A549 (cell line): Measurements from ENCODE around the gene TREML1. TPM values are rescaled to one million over a fixed set of nuclear protein-coding genes. Genes with fewer than 3 reads are reported as not detected.

Source experiments
- ATAC-seq, 2 experiments: fragments of 200-7000 bp in 1 of 2; fragments of >200 bp in 1 of 2; cut with Nextera tagmentation in 1 of 2; cut with Tn5 transposase in 1 of 2; 3 replicates each; pipeline versions ENCODE4 v1.8.0 to v1.9.1; 2018 to 2020; ENCODE audit warnings: mild to moderate bottlenecking in 1 of 2, moderate library complexity in 1 of 2
- CTCF ChIA-PET: fragments of 300-600 bp; sonication (Branson Sonifier 250); formaldehyde crosslinking; extraction: SDS; loops from one replicate; lab custom pipeline; 2021; ENCODE audit warnings: antibody characterized with exemption, inconsistent platforms; lab: Yijun Ruan, JAX
- POLR2A ChIA-PET: fragments of 350-600 bp; formaldehyde crosslinking; extraction: SDS; loops from one replicate; lab custom pipeline; 2021; ENCODE audit warnings: antibody characterized with exemption, inconsistent platforms; lab: Yijun Ruan, JAX
- DNase-seq, 2 experiments: peaks; one replicate each; pipeline versions ENCODE4 v3.0.0 to v3.0.0-alpha.2; 2011 to 2016; ENCODE audit warnings: low read depth in 1 of 2, low spot score in 1 of 2
- FAIRE-seq: peaks from 2 replicates; lab custom pipeline; 2011; peaks lifted over from hg19 to GRCh38; lab: Jason Lieb, UNC
- H3K27ac ChIP-seq, 2 experiments: fragments of >200 bp; sonication (Bioruptor Twin); formaldehyde crosslinking; 3 replicates each; pipeline ENCODE4 v1.5.1; 2016 to 2017
- H3K4me1 ChIP-seq: fragments of >200 bp; sonication (Bioruptor Twin); formaldehyde crosslinking; 3 replicates; pipeline ENCODE4 v1.6.1; 2016
- H3K4me2 ChIP-seq: fragments of >200 bp; sonication (Bioruptor Twin); formaldehyde crosslinking; 3 replicates; pipeline ENCODE4 v1.6.1; 2016
- H3K4me3 ChIP-seq: fragments of >200 bp; sonication (Bioruptor Twin); formaldehyde crosslinking; 3 replicates; pipeline ENCODE4 v1.5.1; 2016
- H3K9me3 ChIP-seq: fragments of >200 bp; sonication (Bioruptor Twin); formaldehyde crosslinking; 3 replicates; pipeline ENCODE4 v1.6.1; 2016
- CBX2 ChIP-seq: fragments of 200-600 bp; sonication (generic); IDR thresholded peaks from 2 replicates; pipeline ENCODE4 v1.6.1; 2016; ENCODE audit warnings: low read depth, mild to moderate bottlenecking, borderline replicate concordance
- CBX8 ChIP-seq: fragments of 200-600 bp; sonication (generic); IDR thresholded peaks from 2 replicates; pipeline ENCODE4 v1.6.1; 2016
- EHF ChIP-seq: fragments of 250-450 bp; sonication (Bioruptor Pico); IDR thresholded peaks from 2 replicates; pipeline ENCODE4 v1.5.0; 2020; ENCODE audit warnings: mild to moderate bottlenecking
- FOSB ChIP-seq: fragments of 250-450 bp; sonication (Bioruptor Pico); IDR thresholded peaks from 2 replicates; pipeline ENCODE4 v1.5.0; 2020; ENCODE audit warnings: mild to moderate bottlenecking, moderate library complexity
- FOSL2 ChIP-seq, 2 experiments: fragments of 450-650 bp in 1 of 2; fragments of >200 bp in 1 of 2; sonication (Bioruptor Twin) in 1 of 2; formaldehyde crosslinking; IDR thresholded peaks; 2 replicates each; pipeline versions ENCODE4 v1.5.0 to v1.6.1; 2016 to 2020; ENCODE audit warnings: mild to moderate bottlenecking in 1 of 2, moderate library complexity in 1 of 2
- GATA3 ChIP-seq: IDR thresholded peaks from 2 replicates; pipeline ENCODE4 v1.6.1; 2012; ENCODE audit warnings: borderline replicate concordance
- HDAC2 ChIP-seq: fragments of 200-600 bp; sonication (generic); IDR thresholded peaks from 2 replicates; pipeline ENCODE4 v1.6.1; 2016
- JUN ChIP-seq, 2 experiments: fragments of >200 bp; sonication (Bioruptor Twin); formaldehyde crosslinking; IDR thresholded peaks; 2 replicates in 1 of 2; 3 replicates in 1 of 2; pipeline ENCODE4 v1.6.1; 2016 to 2017
- KDM1A ChIP-seq: fragments of 200-600 bp; sonication (generic); IDR thresholded peaks from 2 replicates; pipeline ENCODE4 v1.6.1; 2016; ENCODE audit warnings: low read depth, mild to moderate bottlenecking
- MAZ ChIP-seq: fragments of 150-350 bp; IDR thresholded peaks from 2 replicates; pipeline ENCODE4 v1.6.1; 2014; ENCODE audit warnings: antibody characterized with exemption, low read depth, low read length, borderline replicate concordance
- NFE2L2 ChIP-seq: fragments of 150-350 bp; conservative IDR thresholded peaks from 2 replicates; pipeline ENCODE4 v1.6.1; 2014; ENCODE audit warnings: low read length
- NPAS2 ChIP-seq: fragments of 250-450 bp; sonication (Bioruptor Pico); IDR thresholded peaks from 2 replicates; pipeline ENCODE4 v1.8.0; 2022; ENCODE audit warnings: mild to moderate bottlenecking, moderate library complexity, borderline replicate concordance
- NR3C1 ChIP-seq: fragments of >200 bp; sonication (Bioruptor Twin); formaldehyde crosslinking; IDR thresholded peaks from 3 replicates; pipeline ENCODE4 v1.6.1; 2017
- PHF8 ChIP-seq: fragments of 200-600 bp; sonication (generic); IDR thresholded peaks from 2 replicates; pipeline ENCODE4 v1.6.1; 2016; ENCODE audit warnings: low read depth, mild to moderate bottlenecking, antibody characterized with exemption, moderate library complexity, borderline replicate concordance
- RAD21 ChIP-seq, 2 experiments: fragments of >200 bp in 1 of 2; sonication (Bioruptor Twin) in 1 of 2; formaldehyde crosslinking in 1 of 2; IDR thresholded peaks in 1 of 2; conservative IDR thresholded peaks in 1 of 2; 2 replicates in 1 of 2; 3 replicates in 1 of 2; pipeline ENCODE4 v1.6.1; 2012 to 2018; ENCODE audit warnings: inconsistent platforms in 1 of 2
- RCOR1 ChIP-seq: fragments of 150-350 bp; IDR thresholded peaks from 2 replicates; pipeline ENCODE4 v1.6.1; 2014; ENCODE audit warnings: antibody characterized with exemption, low read length, low read depth
- RFX5 ChIP-seq: fragments of 450-650 bp; IDR thresholded peaks from 2 replicates; pipeline ENCODE4 v1.7.1; 2014; ENCODE audit warnings: antibody characterized with exemption, mild to moderate bottlenecking, moderate library complexity
- SMC3 ChIP-seq: fragments of >200 bp; sonication (Bioruptor Twin); formaldehyde crosslinking; IDR thresholded peaks from 3 replicates; pipeline ENCODE4 v1.6.1; 2018; ENCODE audit warnings: inconsistent platforms
- TFCP2L1 ChIP-seq: fragments of 250-450 bp; sonication (Bioruptor Pico); IDR thresholded peaks from 2 replicates; pipeline ENCODE4 v1.5.0; 2021; ENCODE audit warnings: mild to moderate bottlenecking
- WGBS: methylation state at CpG from one replicate; pipeline ENCODE4 v1.1.6; 2017; ENCODE audit errors: missing lambda C conversion rate; 5-methylcytosine and 5-hydroxymethylcytosine counted together
- polyA plus RNA-seq, 4 experiments: library from polyadenylated mRNA; depleted of rRNA in 3 of 4; stranded (reverse); fragments of >200 nt; fragmentation: RNase III in 1 of 4; extraction: RNeasy Plus Mini Kit Qiagen cat#74134 plus additional on column Dnase treatment in 1 of 4; gene quantifications; 2 replicates in 3 of 4; 3 replicates in 1 of 4; pipeline ENCODE4 v1.2.3, GENCODE V29; 2011 to 2017
- TF ChIP-seq, protein P1 (sequence below): IDR thresholded peaks from 2 replicates; pipeline ENCODE4 v1.6.1; 2012; ENCODE audit warnings: low read depth, borderline replicate concordance
- TF ChIP-seq, protein P2 (sequence below): fragments of 150-350 bp; IDR thresholded peaks from 2 replicates; pipeline ENCODE4 v1.6.1; 2014; ENCODE audit warnings: low read depth, mild to moderate bottlenecking, low read length
- TF ChIP-seq, protein P3 (sequence below): fragments of 450-650 bp; IDR thresholded peaks from 2 replicates; pipeline ENCODE4 v1.6.1; 2014; ENCODE audit warnings: antibody characterized with exemption
- TF ChIP-seq, protein P4 (sequence below): fragments of >200 bp; sonication (Bioruptor Twin); formaldehyde crosslinking; IDR thresholded peaks from 2 replicates; pipeline ENCODE4 v1.6.1; 2016
- TF ChIP-seq, protein P5 (sequence below): IDR thresholded peaks from 2 replicates; pipeline ENCODE4 v1.6.1; 2012
- TF ChIP-seq, protein P6 (sequence below): IDR thresholded peaks from 2 replicates; pipeline ENCODE4 v1.6.1; 2012
- TF ChIP-seq, protein P7 (sequence below): fragments of 200-600 bp; sonication (generic); IDR thresholded peaks from 2 replicates; pipeline ENCODE4 v1.6.1; 2016; ENCODE audit warnings: antibody characterized with exemption, mild to moderate bottlenecking, moderate library complexity

TREML1 gene
- polyA plus RNA-seq, 2 of the 4 experiments (the other 2 are of a cell fraction), result not detected

DNA sequence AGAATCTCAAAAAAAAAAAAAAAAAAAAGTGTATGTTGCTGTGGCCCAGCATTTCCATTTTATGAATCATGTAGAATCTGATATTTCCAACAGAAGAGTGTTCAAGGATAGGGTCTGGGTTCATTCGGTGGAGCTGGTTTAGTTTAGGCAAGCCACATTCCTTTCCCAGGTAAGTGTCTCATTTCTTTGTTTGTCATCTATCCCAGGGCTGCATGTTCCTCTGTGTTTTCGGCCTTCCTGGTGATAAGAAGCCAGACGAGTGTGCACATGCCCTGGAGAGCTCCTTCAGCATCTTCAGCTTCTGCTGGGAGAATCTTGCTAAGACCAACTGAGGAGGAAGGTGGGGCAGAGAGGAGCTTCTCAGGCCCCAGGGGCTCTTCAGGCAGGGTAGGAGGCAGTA lies 43.1 kb downstream of the TREML1 start:
- no peak overlapping the region for H3K27ac ChIP-seq
- no peak for FAIRE-seq
- no peaks in the 10 kb centered on the region for H3K9me3 ChIP-seq
- no peak for ATAC-seq
- no peak overlapping the region for H3K4me3 ChIP-seq
- 55% methylated on average over 3 of the region's 3 CpGs for WGBS
- no peaks in the 10 kb centered on the region for H3K4me1 ChIP-seq
- TF ChIP-seq RCOR1, result no peak
- TF ChIP-seq PHF8, result no peak
- TF ChIP-seq, protein P1, sequence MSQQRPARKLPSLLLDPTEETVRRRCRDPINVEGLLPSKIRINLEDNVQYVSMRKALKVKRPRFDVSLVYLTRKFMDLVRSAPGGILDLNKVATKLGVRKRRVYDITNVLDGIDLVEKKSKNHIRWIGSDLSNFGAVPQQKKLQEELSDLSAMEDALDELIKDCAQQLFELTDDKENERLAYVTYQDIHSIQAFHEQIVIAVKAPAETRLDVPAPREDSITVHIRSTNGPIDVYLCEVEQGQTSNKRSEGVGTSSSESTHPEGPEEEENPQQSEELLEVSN, result no peak
- TF ChIP-seq, protein P2, sequence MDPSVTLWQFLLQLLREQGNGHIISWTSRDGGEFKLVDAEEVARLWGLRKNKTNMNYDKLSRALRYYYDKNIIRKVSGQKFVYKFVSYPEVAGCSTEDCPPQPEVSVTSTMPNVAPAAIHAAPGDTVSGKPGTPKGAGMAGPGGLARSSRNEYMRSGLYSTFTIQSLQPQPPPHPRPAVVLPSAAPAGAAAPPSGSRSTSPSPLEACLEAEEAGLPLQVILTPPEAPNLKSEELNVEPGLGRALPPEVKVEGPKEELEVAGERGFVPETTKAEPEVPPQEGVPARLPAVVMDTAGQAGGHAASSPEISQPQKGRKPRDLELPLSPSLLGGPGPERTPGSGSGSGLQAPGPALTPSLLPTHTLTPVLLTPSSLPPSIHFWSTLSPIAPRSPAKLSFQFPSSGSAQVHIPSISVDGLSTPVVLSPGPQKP, result no peak
- TF ChIP-seq GATA3, result no peak
- no peak for TF ChIP-seq MAZ
- no peak for TF ChIP-seq NR3C1
- TF ChIP-seq, protein P3, sequence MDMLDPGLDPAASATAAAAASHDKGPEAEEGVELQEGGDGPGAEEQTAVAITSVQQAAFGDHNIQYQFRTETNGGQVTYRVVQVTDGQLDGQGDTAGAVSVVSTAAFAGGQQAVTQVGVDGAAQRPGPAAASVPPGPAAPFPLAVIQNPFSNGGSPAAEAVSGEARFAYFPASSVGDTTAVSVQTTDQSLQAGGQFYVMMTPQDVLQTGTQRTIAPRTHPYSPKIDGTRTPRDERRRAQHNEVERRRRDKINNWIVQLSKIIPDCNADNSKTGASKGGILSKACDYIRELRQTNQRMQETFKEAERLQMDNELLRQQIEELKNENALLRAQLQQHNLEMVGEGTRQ, result no peak
- no peak for TF ChIP-seq RFX5
- TF ChIP-seq SMC3, result no peak
- TF ChIP-seq NPAS2 (CRISPR knock-in tag), result no peak
- no peak for TF ChIP-seq RAD21 (conservative IDR thresholded peaks at IDR 0.05 in 1 of 2, IDR thresholded peaks at IDR 0.05 in 1 of 2)
- no peak for TF ChIP-seq JUN (IDR thresholded peaks at IDR 0.05)
- no peak for TF ChIP-seq FOSB (CRISPR knock-in tag)
- TF ChIP-seq TFCP2L1 (CRISPR knock-in tag), result no peak
- no peak for TF ChIP-seq EHF (CRISPR knock-in tag)
- TF ChIP-seq NFE2L2, result no peak
- TF ChIP-seq CBX8, result no peak
- no peak for DNase-seq
- CTCF ChIA-PET, result interaction anchor here (0.6 kb wide), 1 partner anchor 530 kb away, joined by 4 read pairs; no protein-coding TSS in a partner anchor
- no peak overlapping the region for H3K4me2 ChIP-seq
- POLR2A ChIA-PET, result no interaction called here

DNA sequence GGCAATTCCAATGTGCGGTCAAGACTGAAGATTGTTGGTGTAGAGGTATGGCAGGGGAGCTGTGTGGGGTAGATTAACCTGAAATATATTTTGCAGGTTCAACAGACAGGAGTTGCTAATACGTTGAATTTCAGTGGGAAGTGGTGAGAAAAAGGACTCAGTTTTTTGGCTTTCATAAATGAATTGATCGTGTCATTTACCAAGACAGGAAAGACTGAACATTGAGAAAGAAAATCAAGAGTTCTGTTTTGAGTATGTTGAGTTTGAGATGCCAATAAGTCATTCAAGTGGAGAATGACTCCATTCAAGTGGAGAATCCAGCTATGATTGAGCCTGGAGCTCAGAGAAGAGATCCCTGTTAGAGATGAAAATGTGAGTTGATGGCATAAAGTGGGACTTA lies 50.3 kb downstream of the TREML1 start:
- POLR2A ChIA-PET, result interaction anchor here (1.4 kb wide), 1 partner anchor 31 kb away, joined by 3 read pairs; the partner anchor contains the start of genes NFYA and OARD1
- FAIRE-seq (no peak), DNase-seq (no peak), ATAC-seq (no peak)
- Histone ChIP-seq H3K4me3 (no peak overlapping the region), H3K27ac (no peak overlapping the region), H3K4me2 (no peak overlapping the region), H3K4me1 (no peaks in the 10 kb centered on the region), H3K9me3 (no peaks in the 10 kb centered on the region)
- CTCF ChIA-PET, result interaction anchor here (1.1 to 1.8 kb wide), 2 partner anchors 11 to 79 kb away, joined by 4 read pairs; no protein-coding TSS in a partner anchor
- TF ChIP-seq KDM1A (no peak), CBX2 (no peak), HDAC2 (no peak), FOSL2 (IDR thresholded peaks at IDR 0.05) (no peak), FOSL2 (CRISPR knock-in tag; IDR thresholded peaks at IDR 0.05) (no peak), PHF8 (no peak), NFE2L2 (no peak), MAZ (no peak)
- TF ChIP-seq, protein P4, sequence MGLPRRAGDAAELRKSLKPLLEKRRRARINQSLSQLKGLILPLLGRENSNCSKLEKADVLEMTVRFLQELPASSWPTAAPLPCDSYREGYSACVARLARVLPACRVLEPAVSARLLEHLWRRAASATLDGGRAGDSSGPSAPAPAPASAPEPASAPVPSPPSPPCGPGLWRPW, result no peak
- TF ChIP-seq, protein P2, result no peak
- TF ChIP-seq, protein P5, sequence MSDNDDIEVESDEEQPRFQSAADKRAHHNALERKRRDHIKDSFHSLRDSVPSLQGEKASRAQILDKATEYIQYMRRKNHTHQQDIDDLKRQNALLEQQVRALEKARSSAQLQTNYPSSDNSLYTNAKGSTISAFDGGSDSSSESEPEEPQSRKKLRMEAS, result no peak
- TF ChIP-seq, protein P6, sequence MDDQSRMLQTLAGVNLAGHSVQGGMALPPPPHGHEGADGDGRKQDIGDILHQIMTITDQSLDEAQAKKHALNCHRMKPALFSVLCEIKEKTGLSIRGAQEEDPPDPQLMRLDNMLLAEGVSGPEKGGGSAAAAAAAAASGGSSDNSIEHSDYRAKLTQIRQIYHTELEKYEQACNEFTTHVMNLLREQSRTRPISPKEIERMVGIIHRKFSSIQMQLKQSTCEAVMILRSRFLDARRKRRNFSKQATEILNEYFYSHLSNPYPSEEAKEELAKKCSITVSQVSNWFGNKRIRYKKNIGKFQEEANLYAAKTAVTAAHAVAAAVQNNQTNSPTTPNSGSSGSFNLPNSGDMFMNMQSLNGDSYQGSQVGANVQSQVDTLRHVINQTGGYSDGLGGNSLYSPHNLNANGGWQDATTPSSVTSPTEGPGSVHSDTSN, result no peak
- TF ChIP-seq, protein P7, sequence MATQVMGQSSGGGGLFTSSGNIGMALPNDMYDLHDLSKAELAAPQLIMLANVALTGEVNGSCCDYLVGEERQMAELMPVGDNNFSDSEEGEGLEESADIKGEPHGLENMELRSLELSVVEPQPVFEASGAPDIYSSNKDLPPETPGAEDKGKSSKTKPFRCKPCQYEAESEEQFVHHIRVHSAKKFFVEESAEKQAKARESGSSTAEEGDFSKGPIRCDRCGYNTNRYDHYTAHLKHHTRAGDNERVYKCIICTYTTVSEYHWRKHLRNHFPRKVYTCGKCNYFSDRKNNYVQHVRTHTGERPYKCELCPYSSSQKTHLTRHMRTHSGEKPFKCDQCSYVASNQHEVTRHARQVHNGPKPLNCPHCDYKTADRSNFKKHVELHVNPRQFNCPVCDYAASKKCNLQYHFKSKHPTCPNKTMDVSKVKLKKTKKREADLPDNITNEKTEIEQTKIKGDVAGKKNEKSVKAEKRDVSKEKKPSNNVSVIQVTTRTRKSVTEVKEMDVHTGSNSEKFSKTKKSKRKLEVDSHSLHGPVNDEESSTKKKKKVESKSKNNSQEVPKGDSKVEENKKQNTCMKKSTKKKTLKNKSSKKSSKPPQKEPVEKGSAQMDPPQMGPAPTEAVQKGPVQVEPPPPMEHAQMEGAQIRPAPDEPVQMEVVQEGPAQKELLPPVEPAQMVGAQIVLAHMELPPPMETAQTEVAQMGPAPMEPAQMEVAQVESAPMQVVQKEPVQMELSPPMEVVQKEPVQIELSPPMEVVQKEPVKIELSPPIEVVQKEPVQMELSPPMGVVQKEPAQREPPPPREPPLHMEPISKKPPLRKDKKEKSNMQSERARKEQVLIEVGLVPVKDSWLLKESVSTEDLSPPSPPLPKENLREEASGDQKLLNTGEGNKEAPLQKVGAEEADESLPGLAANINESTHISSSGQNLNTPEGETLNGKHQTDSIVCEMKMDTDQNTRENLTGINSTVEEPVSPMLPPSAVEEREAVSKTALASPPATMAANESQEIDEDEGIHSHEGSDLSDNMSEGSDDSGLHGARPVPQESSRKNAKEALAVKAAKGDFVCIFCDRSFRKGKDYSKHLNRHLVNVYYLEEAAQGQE, result no peak
- TF ChIP-seq, all 56 proteins: peak for 0
- 90% methylated on average over 3 of the region's 3 CpGs for WGBS
